GOT3 (cell line): ENCODE data around the gene LARGE1.

ENCODE experiments used
- DNase-seq: peaks from one replicate; lab custom pipeline; 2025; ENCODE audit warnings: mixed read lengths; lab: John Stamatoyannopoulos, UW

Gene LARGE1

DNA sequence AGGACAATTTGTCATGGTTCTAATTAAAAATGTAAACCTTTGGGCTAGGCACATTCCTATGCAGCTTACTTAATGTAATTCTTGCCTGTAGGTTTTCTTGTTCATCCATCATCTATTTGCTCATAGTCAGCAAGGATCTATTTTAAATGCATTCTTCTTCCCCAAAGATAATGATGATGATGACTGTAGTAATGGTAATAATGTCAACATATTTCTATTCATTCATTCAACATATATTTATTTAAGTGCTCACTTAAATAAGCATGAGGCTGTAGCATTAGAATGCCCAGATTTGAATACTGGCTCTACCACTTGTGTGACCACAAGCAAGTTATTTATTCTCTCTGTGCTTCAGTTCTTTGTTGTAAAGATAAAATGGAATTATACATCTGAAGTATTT, 692.5 kb downstream of the LARGE1 start:
- no peak for DNase-seq

- no peak for DNase-seq
These were observed 695.4 kb downstream of the LARGE1 start for GRCh38 chr22:33224841-33225240.
